AG04450 (cell line): ENCODE results near the gene PKNOX2. TPM values are rescaled to one million over a fixed set of nuclear protein-coding genes. Genes with fewer than 3 reads are reported as not detected.

Experiments used
- CTCF ChIA-PET: fragments of 300-600, 350-600 bp; formaldehyde crosslinking; extraction: SDS; loops from one replicate; lab custom pipeline; 2022; ENCODE audit warnings: antibody characterized with exemption, inconsistent platforms; lab: Charles Lee
- POLR2A ChIA-PET: fragments of 350-600 bp; formaldehyde crosslinking; extraction: SDS; loops from one replicate; lab custom pipeline; 2021; ENCODE audit warnings: antibody characterized with exemption, inconsistent platforms; lab: Yijun Ruan, JAX
- DNase-seq: peaks from one replicate; pipeline ENCODE4 v3.0.0-alpha.2; 2011; ENCODE audit warnings: low read depth, low spot score
- H3K27ac ChIP-seq: one replicate; pipeline ENCODE4 v1.5.1; 2012; ENCODE audit warnings: low read depth, low read length, control low read depth
- H3K27me3 ChIP-seq: one replicate; pipeline ENCODE4 v1.6.0; 2012; ENCODE audit warnings: low read length; ENCODE audit not compliant: control insufficient read depth, insufficient read depth
- H3K4me3 ChIP-seq: 2 replicates; pipeline ENCODE4 v1.5.1; 2011; ENCODE audit warnings: mild to moderate bottlenecking, low read depth, low read length, control low read depth
- H3K9me3 ChIP-seq: 2 replicates; pipeline ENCODE4 v1.5.1; 2012; ENCODE audit warnings: low read length; ENCODE audit not compliant: control insufficient read depth, insufficient read depth
- polyA plus RNA-seq: library from polyadenylated mRNA; depleted of rRNA; stranded (reverse); fragments of >200 nt; gene quantifications from 2 replicates; pipeline ENCODE4 v1.2.3, GENCODE V29; 2011
- TF ChIP-seq, protein P1 (sequence below): IDR thresholded peaks from 2 replicates; pipeline ENCODE4 v1.5.1; 2011; ENCODE audit warnings: low read depth, low read length, control low read depth, inconsistent platforms

The PKNOX2 gene
- polyA plus RNA-seq, 1 experiment = 3.0 TPM

DNA sequence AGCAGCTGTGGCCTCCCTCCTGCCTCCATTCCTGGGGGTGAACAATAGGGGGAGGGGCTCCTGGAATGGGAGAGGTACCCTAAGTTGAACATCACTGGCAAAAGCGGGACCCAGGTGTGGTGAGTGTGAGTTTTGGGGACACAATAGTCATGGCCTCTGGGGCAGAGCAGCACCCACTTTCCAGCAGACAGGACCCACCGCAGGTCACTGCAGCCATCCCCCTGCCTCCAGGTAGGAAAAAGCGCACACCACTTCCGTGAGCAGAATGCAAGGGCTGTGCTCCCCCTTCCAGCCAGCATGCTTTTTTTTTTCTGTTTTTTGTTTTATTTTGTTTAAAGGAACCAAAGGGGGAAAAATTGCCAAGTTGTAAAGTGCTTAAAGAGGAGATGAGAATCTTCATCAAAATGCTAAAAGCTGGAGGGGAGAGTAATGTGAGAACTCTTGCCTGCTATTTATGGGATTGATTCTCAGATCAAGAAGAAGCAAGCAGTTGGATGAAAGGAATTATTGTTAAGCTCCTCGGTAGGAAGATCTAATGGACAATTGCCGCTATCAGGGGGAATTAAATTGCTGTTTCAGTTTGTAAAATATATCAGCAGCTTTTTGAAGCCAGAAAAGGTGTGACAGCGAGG is 178.7 kb downstream of the PKNOX2 start:
- ChIA-PET CTCF (interaction anchor here (0.9 to 9.2 kb wide), 9 partner anchors 9 to 373 kb away, joined by 3 to 164 read pairs (median 4); partner anchors contain the start of gene PKNOX2), POLR2A (interaction anchor here (0.6 kb wide), 1 partner anchor 558 kb away, joined by 3 read pairs; no protein-coding TSS in a partner anchor)
- H3K27me3 ChIP-seq = no peaks in the 10 kb centered on the region
- no peaks in the 10 kb centered on the region for H3K9me3 ChIP-seq
- no peak overlapping the region for H3K4me3 ChIP-seq
- no peak overlapping the region for H3K27ac ChIP-seq
- TF ChIP-seq, protein P1, sequence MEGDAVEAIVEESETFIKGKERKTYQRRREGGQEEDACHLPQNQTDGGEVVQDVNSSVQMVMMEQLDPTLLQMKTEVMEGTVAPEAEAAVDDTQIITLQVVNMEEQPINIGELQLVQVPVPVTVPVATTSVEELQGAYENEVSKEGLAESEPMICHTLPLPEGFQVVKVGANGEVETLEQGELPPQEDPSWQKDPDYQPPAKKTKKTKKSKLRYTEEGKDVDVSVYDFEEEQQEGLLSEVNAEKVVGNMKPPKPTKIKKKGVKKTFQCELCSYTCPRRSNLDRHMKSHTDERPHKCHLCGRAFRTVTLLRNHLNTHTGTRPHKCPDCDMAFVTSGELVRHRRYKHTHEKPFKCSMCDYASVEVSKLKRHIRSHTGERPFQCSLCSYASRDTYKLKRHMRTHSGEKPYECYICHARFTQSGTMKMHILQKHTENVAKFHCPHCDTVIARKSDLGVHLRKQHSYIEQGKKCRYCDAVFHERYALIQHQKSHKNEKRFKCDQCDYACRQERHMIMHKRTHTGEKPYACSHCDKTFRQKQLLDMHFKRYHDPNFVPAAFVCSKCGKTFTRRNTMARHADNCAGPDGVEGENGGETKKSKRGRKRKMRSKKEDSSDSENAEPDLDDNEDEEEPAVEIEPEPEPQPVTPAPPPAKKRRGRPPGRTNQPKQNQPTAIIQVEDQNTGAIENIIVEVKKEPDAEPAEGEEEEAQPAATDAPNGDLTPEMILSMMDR = no peak
- DNase-seq = no peak

DNA sequence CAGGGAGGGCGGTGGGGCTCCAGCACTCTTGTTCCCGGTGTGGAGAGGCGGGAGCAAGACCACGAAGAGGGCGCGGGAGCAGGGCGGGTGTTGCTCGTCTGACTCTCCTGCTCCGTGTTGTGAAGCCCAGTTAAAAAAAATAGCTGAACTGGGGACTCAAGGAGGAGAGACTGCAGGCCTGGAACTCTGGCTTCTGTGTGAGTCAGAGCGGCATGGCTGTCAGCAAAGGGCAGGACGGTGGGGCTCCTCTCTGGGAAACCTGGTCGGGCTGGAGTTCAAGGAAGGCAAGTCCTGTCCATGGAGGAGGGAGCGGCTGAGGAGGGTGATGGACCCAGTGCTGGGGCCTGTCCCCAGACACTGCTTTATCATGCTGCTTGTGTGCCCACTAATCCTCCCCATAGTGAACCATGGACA is 179.2 kb downstream of the PKNOX2 start:
- no peak overlapping the region for H3K4me3 ChIP-seq
- H3K27ac ChIP-seq = no peak overlapping the region
- DNase-seq = no peak
- CTCF ChIA-PET = interaction anchor here (1.0 to 9.2 kb wide), 9 partner anchors 22 to 374 kb away, joined by 3 to 164 read pairs (median 31); partner anchors contain the start of gene PKNOX2
- POLR2A ChIA-PET = interaction anchor here (0.6 kb wide), 1 partner anchor 557 kb away, joined by 3 read pairs; no protein-coding TSS in a partner anchor
- H3K9me3 ChIP-seq = no peaks in the 10 kb centered on the region
- TF ChIP-seq, protein P1 = no peak
- H3K27me3 ChIP-seq = no peaks in the 10 kb centered on the region

DNA sequence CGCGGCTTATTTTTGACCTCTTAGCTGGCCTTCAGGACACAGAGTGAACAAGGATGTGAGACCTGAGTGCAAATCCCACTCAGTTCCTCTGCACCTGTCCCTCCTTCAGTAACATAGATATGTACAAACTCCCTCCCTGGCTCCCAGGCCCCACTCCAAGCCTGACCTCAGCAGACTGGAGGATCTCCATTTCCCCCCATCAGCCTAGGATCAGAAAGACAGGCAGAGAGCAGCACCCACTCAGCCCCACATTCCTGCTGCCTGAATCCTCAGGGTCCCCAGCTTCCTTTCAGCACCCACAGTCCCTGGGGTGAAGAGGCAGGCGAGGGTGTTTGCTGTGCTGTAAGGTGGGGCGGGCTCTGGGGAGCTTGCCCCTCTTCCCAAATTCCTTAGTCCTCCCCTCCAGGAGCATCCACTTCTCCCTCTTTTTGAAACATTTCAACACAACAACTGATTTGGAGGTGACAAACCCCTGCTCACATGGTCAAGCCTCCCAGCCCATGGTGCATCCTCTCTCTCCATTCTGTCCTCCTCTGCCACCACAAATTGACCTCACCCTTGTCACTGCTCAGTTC is 180.4 kb downstream of the PKNOX2 start:
- Histone ChIP-seq H3K27me3 (no peaks in the 10 kb centered on the region), H3K9me3 (no peaks in the 10 kb centered on the region), H3K4me3 (no peak overlapping the region), H3K27ac (no peak overlapping the region)
- TF ChIP-seq, protein P1 = no peak
- ChIA-PET CTCF (interaction anchor here (0.6 to 9.2 kb wide), 54 partner anchors 9 to 390 kb away, joined by 3 to 164 read pairs (median 6); partner anchors contain the start of gene PKNOX2), POLR2A (no interaction called here)
- no peak for DNase-seq

DNA sequence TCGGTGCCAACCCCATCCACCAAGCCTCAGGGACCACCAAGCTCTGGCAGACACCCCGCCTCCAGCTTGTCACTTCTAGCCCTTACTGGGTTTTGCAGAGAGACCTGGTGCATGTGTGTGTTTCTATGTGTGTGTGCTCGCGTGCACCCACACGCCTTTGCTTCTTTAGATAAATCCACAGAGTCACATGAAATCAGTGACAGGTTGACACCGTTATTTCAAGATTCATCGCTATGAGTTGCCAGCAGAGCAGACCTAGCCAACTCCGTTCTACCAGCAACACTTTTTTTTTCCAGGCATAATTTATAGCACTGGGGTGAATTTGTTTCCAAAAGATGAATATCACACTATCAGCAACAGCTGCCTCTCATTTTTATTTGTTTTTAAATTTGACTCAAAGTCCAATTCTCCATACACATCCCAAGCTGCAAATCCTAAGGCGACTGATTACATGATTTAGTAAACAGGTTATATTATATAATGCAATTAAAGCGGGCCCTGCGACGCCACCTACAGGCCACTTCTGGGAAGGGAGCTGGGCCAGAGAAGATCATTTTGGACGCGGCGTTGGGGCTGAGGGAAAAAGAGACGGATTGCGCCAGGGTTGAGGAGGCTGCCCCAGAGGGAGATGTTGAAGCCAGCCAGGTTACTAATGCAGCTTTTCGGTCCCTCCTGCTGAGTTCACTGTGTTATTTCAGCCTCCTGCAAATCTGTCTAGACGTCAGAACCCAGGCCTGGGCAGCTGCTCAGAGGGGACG is 181.0 kb downstream of the PKNOX2 start:
- H3K4me3 ChIP-seq = no peak overlapping the region
- DNase-seq = peak; percentile 50
- no peaks in the 10 kb centered on the region for H3K9me3 ChIP-seq
- ChIA-PET POLR2A (interaction anchor here (0.6 to 1.0 kb wide), 4 partner anchors 82 to 445 kb away, joined by 3 to 9 read pairs (median 6); no protein-coding TSS in a partner anchor), CTCF (interaction anchor here (0.6 to 9.2 kb wide), 80 partner anchors 8 to 809 kb away, joined by 3 to 164 read pairs (median 5); partner anchors contain the start of genes PKNOX2 and TMEM218)
- no peak overlapping the region for H3K27ac ChIP-seq
- no peaks in the 10 kb centered on the region for H3K27me3 ChIP-seq
- TF ChIP-seq, protein P1 = peak; percentile 95
